GM10248 (cell line): ENCODE data around the gene ZNF516.

Source experiments
- CTCF ChIA-PET: fragments of 300-600 bp; sonication (Branson Sonifier 250); formaldehyde crosslinking; extraction: SDS; loops from one replicate; lab custom pipeline; 2021; ENCODE audit warnings: antibody characterized with exemption; lab: Yijun Ruan, JAX
- POLR2A ChIA-PET: fragments of 350-650 bp; sonication (Branson Sonifier 250); formaldehyde crosslinking; extraction: SDS; loops from one replicate; lab custom pipeline; 2020; ENCODE audit warnings: antibody characterized with exemption; lab: Yijun Ruan, JAX
- DNase-seq: peaks from one replicate; pipeline ENCODE4 v3.0.0; 2012; ENCODE audit errors: extremely low spot score
- TF ChIP-seq, protein P1 (sequence below): IDR thresholded peaks from 2 replicates; pipeline ENCODE4 v1.5.1; 2012; ENCODE audit warnings: mild to moderate bottlenecking, low read depth; ENCODE audit errors: extremely low read depth, missing control alignments, control extremely low read depth

ZNF516 gene

DNA sequence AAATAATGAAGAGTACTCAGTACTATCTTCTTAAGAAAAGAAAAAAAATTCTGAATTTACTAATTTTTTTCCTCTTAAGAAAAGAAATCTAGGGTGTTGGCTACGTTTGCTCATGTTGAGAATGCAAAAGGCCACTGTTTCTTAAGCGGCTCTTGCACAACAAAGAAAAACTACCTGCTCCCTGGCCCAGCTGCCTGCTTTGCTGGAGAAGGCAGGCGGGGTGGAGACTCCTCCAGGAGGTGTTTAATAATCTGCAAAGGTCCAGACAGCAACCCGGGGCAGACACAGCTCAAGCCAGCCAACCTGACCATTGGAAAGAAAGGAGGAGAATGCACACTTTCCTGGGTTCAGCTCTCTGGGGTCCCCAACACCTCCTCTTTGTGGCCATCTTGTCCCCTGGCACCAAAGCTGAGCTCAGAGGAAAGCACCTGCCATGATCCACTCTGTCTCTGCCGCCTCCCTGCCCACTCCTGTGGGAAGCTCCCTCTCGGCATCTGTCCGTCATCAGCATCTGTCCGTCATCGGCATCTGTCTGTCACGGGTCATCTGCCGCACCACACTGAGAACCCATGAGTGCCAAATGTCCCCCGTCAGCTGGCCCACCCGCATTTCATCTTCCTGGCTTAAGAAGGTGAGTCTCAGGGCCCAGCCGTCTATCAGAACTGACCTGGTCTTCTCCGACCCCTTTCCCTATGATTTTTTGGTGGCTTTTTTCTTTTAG lies 11.9 kb downstream of the ZNF516 start:
- TF ChIP-seq, protein P1, sequence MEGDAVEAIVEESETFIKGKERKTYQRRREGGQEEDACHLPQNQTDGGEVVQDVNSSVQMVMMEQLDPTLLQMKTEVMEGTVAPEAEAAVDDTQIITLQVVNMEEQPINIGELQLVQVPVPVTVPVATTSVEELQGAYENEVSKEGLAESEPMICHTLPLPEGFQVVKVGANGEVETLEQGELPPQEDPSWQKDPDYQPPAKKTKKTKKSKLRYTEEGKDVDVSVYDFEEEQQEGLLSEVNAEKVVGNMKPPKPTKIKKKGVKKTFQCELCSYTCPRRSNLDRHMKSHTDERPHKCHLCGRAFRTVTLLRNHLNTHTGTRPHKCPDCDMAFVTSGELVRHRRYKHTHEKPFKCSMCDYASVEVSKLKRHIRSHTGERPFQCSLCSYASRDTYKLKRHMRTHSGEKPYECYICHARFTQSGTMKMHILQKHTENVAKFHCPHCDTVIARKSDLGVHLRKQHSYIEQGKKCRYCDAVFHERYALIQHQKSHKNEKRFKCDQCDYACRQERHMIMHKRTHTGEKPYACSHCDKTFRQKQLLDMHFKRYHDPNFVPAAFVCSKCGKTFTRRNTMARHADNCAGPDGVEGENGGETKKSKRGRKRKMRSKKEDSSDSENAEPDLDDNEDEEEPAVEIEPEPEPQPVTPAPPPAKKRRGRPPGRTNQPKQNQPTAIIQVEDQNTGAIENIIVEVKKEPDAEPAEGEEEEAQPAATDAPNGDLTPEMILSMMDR: no peak
- ChIA-PET CTCF (interaction anchor here (0.8 to 2.4 kb wide), 3 partner anchors 23 to 84 kb away, joined by 3 to 7 read pairs (median 3); no protein-coding TSS in a partner anchor), POLR2A (no interaction called here)
- DNase-seq: no peak

GRCh38 chr18:76482267-76482666 lies 12.8 kb downstream of the ZNF516 start:
- DNase-seq: no peak
- ChIA-PET CTCF (interaction anchor here (1.3 to 2.4 kb wide), 4 partner anchors 8 to 26 kb away, joined by 3 to 7 read pairs (median 6); no protein-coding TSS in a partner anchor), POLR2A (no interaction called here)
- TF ChIP-seq, protein P1: no peak

DNA sequence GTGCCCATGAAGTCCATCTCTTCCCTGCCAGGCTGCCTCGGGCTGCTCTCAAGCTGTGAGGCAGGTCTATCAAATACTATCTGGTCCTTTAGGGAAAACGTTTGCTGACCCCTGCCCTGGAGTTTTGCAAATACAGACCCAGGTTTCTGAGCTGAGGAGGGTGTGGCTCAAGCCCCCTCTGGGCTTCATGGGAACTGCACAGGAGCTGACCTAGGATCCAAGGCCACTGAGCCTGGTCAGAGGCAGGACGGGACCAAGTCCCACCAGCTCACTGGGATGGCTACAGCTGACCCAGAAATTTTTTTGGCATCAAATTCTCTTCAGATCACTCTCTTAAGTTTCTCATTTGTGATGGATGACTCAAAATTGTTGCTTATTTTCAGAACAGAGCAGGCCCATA lies 14.1 kb downstream of the ZNF516 start:
- TF ChIP-seq, protein P1: no peak
- no peak for DNase-seq
- ChIA-PET POLR2A (no interaction called here), CTCF (interaction anchor here (1.3 to 2.4 kb wide), 5 partner anchors 9 to 25 kb away, joined by 3 to 7 read pairs (median 5); no protein-coding TSS in a partner anchor)

DNA sequence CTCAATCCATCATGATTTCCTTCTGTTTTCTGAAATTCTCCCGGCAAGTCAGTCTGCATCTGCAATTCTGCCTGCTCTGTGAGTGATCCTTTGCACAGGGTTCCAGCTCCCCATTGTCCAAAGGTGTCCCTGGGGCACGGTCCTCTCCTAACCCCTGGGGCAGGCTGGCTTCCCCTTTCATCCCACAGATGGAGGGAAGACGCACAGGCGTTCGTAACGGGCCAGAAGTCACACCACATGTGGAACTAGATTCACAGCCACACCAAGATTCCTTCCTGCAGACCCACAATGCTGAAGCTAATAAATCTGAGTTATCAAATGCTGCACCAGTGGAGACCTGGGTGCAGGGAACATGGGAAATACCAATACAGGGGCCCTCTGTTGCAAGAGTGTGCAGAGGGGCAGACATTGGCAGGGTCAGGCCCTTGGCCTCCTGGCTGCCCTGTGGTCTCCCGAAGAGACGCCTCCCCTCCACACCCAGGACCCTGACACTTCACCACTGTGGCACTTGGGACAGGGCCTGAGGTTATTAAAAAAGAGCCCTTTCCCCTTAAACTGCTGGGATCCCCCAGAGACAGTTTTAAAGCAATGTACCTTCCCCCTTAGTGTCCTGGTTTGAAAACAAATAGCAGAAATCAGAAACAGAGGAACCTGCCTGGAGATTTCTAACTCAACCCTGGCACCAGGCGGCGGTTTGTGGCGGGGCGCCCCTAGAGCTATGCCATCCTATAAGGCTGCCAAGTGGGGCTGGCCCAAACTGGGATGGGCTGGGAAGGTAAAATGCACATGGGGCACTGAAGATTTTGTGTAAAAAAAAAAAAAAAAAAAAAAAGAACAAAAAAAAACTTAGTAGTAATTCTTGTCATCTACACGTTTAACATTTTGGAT lies 15.4 kb downstream of the ZNF516 start:
- no peak for DNase-seq
- TF ChIP-seq, protein P1: no peak
- POLR2A ChIA-PET: no interaction called here
- CTCF ChIA-PET: interaction anchor here (0.6 to 2.3 kb wide), 6 partner anchors 10 to 23 kb away, joined by 3 to 7 read pairs (median 3); no protein-coding TSS in a partner anchor

GRCh38 chr18:76476665-76477561 lies 18.1 kb downstream of the ZNF516 start:
- CTCF ChIA-PET: interaction anchor here (1.1 kb wide), 1 partner anchor 34 kb away, joined by 3 read pairs; no protein-coding TSS in a partner anchor
- POLR2A ChIA-PET: no interaction called here
- TF ChIP-seq, protein P1: no peak
- DNase-seq: no peak
